Effector memory CD8-positive, alpha-beta T cell (primary cell): ENCODE results near the gene MAP7D3.
"Not testable (repeated sequence)": the region's sequence is repeated elsewhere in the genome, so short reads cannot be mapped to it uniquely, and the experiment has no call there.

ENCODE experiments used
- ATAC-seq: fragments of 150-1000 bp; cut with Tn5 transposase; replicated peaks from 2 replicates; pipeline ENCODE4 v1.10.0; 2021; ENCODE audit warnings: mild to moderate bottlenecking, moderate library complexity
- DNase-seq, 3 experiments: peaks; one replicate each; pipeline ENCODE4 v3.0.0; 2021
- H3K27ac Mint-ChIP-seq, 2 donors: one replicate each; pipeline ENCODE4 v1.8.0; 2022; ENCODE audit warnings: mild to moderate bottlenecking in 2 of 2, mixed read lengths in 2 of 2, moderate library complexity in 2 of 2
- H3K27me3 Mint-ChIP-seq, 2 donors: one replicate each; pipeline ENCODE4 v1.8.0; 2022; ENCODE audit warnings: mixed read lengths in 2 of 2
- H3K36me3 Mint-ChIP-seq: one replicate; pipeline ENCODE4 v1.8.0; 2022; ENCODE audit warnings: mild to moderate bottlenecking, moderate library complexity, mixed read lengths; ENCODE audit not compliant: insufficient read depth
- H3K4me1 Mint-ChIP-seq, 2 donors: one replicate each; pipeline ENCODE4 v1.8.0; 2022; ENCODE audit warnings: low read depth in 2 of 2, mixed read lengths in 2 of 2
- H3K4me3 Mint-ChIP-seq, 2 donors: one replicate each; pipeline ENCODE4 v1.8.0; 2022; ENCODE audit warnings: mild to moderate bottlenecking in 2 of 2, mixed read lengths in 2 of 2, moderate library complexity in 2 of 2
- H3K9me3 Mint-ChIP-seq, 2 donors: one replicate each; pipeline ENCODE4 v1.8.0; 2022; ENCODE audit warnings: mixed read lengths in 2 of 2

Gene MAP7D3

GRCh38 chrX:136176399-136176825 is 74.8 kb downstream of the MAP7D3 start:
- DNase-seq (no peak), ATAC-seq (no peak)
- H3K4me3 Mint-ChIP-seq: no peak overlapping the region
- H3K27ac Mint-ChIP-seq: no peak overlapping the region
- no peaks in the 10 kb centered on the region for H3K9me3 Mint-ChIP-seq
- H3K4me1 Mint-ChIP-seq: no peaks in the 10 kb centered on the region
- H3K36me3 Mint-ChIP-seq: no peaks in the 10 kb centered on the region
- H3K27me3 Mint-ChIP-seq: no peaks in the 10 kb centered on the region

DNA sequence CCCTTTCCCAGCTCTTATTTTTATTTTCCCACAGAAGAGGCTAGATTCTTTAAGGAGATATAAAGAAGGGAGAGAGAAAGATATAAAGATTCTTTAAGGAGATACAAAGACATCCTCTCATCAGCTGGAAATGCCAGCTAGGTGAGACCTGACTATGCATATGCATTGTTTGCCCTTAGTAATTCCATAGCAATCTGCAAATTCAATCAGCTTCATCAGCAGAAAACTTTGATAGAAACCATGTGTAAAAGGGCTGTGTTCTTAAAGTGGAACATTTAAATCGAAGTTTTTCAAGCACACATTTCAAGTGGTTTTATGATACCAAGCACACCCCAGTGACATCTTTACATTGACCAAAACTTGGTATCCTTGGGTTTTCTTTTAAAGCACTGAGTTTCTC is 79.8 kb downstream of the MAP7D3 start:
- Mint-ChIP-seq H3K36me3 (no peaks in the 10 kb centered on the region), H3K27ac (no peak overlapping the region), H3K27me3 (no peaks in the 10 kb centered on the region), H3K9me3 (no peaks in the 10 kb centered on the region), H3K4me3 (no peak overlapping the region), H3K4me1 (no peaks in the 10 kb centered on the region)
- DNase-seq (no peak), ATAC-seq (no peak)

GRCh38 chrX:136170139-136170800 is 80.9 kb downstream of the MAP7D3 start:
- no peaks in the 10 kb centered on the region for H3K27me3 Mint-ChIP-seq
- no peak overlapping the region for H3K27ac Mint-ChIP-seq
- H3K4me1 Mint-ChIP-seq: no peaks in the 10 kb centered on the region
- ATAC-seq (no peak), DNase-seq (no peak)
- no peaks in the 10 kb centered on the region for H3K9me3 Mint-ChIP-seq
- no peak overlapping the region for H3K4me3 Mint-ChIP-seq
- no peaks in the 10 kb centered on the region for H3K36me3 Mint-ChIP-seq

DNA sequence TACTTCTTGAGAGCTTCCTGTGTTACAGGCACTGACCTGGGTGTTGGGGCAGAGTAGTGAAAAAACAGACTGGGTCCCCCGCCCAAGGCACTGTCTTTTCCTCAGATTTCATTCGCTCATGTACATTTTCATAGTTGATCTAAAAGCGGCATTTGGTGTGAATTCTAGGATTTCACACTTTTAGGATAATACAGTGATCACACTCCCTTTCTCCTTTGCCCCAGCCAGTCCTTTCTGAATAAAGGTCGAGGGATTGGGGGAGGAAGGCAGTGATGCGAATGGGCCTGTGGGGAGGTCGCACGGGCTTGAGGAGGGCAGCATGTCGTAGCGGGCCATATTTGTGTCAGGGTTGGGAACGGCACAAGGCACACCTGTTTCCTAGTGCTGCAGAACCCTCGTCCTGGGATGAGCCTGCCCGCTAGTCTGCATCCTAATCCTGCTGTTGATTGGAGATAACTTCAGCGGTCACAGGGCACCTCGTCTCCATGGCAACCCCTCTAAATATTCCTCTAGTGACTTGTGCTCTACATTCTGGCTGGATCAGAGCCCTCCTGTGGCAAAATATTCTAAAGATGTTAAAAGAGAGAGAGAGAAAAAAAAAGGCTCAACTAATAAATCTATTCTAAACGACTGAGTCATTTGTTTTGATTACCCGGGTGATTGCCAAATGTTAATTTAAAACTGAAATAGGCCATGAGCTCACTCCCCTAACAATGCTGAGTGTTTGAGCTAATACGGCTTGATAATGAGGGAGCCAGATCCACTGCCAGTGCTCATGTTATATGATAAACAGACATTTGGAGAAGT is 82.1 kb downstream of the MAP7D3 start:
- DNase-seq: no peak
- no peaks in the 10 kb centered on the region for H3K9me3 Mint-ChIP-seq
- no peaks in the 10 kb centered on the region for H3K27me3 Mint-ChIP-seq
- no peaks in the 10 kb centered on the region for H3K36me3 Mint-ChIP-seq
- H3K27ac Mint-ChIP-seq: no peak overlapping the region
- ATAC-seq: no peak
- no peak overlapping the region for H3K4me3 Mint-ChIP-seq
- H3K4me1 Mint-ChIP-seq: no peaks in the 10 kb centered on the region

DNA sequence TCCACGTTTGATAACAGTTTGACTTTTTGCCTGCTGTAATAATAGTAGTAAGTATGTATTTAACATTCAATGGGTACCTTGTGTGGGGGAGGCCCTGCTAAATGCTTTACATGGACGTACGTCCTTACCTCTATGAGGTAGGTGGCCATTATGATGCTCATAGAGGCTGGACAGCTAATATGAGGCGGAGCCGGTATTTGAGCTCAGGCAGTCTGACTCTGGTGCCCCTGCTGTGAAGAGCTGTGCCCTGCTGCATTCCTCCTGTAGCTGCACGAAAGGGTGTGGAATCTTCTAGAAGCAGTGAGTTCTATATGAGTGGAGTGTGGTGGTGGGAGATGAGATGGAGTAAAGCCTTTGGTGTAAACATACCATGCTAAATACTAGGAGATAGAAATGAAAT is 83.2 kb downstream of the MAP7D3 start:
- not testable (repeated sequence) for H3K36me3 Mint-ChIP-seq, DNase-seq, H3K4me1 Mint-ChIP-seq, H3K9me3 Mint-ChIP-seq, H3K4me3 Mint-ChIP-seq, H3K27me3 Mint-ChIP-seq, ATAC-seq, H3K27ac Mint-ChIP-seq

GRCh38 chrX:136166221-136166855 is 84.9 kb downstream of the MAP7D3 start:
- Mint-ChIP-seq H3K27ac (no peak overlapping the region), H3K9me3 (no peaks in the 10 kb centered on the region), H3K27me3 (no peaks in the 10 kb centered on the region), H3K4me1 (no peaks in the 10 kb centered on the region), H3K4me3 (no peak overlapping the region), H3K36me3 (no peaks in the 10 kb centered on the region)
- ATAC-seq (no peak), DNase-seq (no peak)

- H3K9me3 Mint-ChIP-seq: no peaks in the 10 kb centered on the region
- no peak overlapping the region for H3K4me3 Mint-ChIP-seq
- ATAC-seq: no peak
- H3K27me3 Mint-ChIP-seq: no peaks in the 10 kb centered on the region
- no peak for DNase-seq
- no peaks in the 10 kb centered on the region for H3K36me3 Mint-ChIP-seq
- H3K27ac Mint-ChIP-seq: no peak overlapping the region
- H3K4me1 Mint-ChIP-seq: no peaks in the 10 kb centered on the region
Measured at GRCh38 chrX:136165406-136165805, 85.8 kb downstream of the MAP7D3 start.

GRCh38 chrX:136163689-136164088 is 87.5 kb downstream of the MAP7D3 start:
- ATAC-seq: no peak
- Mint-ChIP-seq H3K4me3 (no peak overlapping the region), H3K9me3 (no peaks in the 10 kb centered on the region), H3K36me3 (no peaks in the 10 kb centered on the region), H3K27ac (no peak overlapping the region), H3K4me1 (no peaks in the 10 kb centered on the region), H3K27me3 (no peaks in the 10 kb centered on the region)
- no peak for DNase-seq
